T-helper 9 cell (primary cell): Measurements from ENCODE around the gene WIPF1.

Experiments used
- DNase-seq: peaks from one replicate; pipeline ENCODE4 v3.0.0-alpha.2; 2020

Gene WIPF1

DNA sequence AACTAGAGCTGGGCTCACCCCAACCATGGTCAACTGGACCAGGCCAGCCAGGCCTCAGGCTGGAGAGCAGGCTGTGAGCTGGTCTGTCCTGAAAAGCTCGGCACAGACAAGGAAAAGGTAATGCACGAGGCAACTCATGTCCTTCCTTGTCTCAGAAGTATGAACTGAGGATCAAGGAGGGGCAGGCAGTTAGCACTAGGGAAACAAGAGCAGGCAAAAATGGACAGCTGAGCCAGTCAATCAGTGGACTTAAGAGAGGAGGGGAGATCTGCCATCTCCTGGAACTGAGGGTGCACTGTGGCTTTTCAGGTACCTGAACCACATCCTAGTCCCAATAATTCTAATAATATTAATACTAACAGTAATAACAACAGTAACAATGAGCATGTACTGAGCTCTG lies 20.6 kb upstream of the WIPF1 start:
- DNase-seq = no peak

DNA sequence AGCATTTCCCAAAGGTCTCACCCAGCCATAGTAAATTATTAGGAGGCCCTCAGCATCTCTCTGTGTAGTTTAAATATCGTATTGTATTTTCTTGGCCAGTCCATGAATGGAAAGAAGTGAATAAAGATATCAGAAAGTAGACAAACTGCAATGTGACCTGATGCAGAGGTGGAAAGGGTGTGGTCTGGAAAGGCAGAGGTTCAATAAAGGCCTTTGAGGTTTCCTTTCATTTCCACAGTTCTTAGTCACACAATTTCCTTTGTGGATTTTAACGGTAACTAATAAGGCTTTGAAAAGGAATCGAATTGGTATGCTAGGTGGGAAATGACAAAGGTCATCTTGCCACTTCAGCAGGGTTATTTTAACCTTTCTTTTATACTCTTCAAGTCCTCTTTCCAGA lies 20.1 kb upstream of the WIPF1 start:
- no peak for DNase-seq

DNA sequence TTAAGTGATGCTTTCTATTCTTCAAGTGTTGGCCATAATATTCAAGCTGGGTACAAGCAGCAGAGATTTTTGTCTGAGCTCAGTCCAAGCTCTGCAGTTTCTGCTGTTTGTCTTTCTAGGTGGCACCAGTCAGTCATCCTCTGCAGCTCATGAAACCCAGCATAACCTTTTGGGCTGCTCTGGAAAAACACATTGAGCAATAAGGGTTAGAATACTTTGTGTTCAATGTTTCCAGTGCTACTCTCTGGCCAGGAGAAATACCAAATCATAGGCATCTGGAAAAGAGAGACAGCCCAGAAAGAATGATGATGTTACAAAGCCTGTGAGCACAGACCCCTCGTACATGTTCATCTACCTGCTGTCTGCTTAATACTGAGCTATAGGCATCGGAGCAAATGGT lies 19.5 kb upstream of the WIPF1 start:
- no peak for DNase-seq

DNA sequence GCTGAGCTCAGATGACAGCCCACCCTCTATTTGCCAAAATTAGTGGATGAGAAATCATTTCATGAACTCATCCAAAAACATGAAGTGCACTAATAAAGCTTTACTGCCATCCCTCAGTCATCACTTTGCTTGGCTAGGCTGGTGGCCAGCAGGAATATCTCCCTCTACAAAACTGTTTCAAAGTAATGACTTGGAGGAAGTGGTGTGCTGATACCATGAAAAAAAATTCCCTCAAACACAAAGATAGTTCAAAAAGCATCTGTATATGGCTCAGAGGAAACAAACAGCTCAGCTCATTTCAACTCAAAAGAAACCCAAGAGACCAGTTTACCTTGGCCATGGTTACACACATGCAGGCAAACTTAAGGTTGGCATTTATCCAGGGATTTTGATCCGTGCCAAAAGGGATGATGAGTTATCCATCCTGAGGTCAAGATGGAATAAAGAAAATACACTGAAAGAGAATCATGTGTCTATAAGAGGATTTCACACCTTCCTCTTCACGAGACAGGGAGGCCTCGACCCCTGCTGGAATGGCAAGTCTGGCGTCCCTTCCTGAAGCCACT lies 18.4 kb upstream of the WIPF1 start:
- DNase-seq = no peak

DNA sequence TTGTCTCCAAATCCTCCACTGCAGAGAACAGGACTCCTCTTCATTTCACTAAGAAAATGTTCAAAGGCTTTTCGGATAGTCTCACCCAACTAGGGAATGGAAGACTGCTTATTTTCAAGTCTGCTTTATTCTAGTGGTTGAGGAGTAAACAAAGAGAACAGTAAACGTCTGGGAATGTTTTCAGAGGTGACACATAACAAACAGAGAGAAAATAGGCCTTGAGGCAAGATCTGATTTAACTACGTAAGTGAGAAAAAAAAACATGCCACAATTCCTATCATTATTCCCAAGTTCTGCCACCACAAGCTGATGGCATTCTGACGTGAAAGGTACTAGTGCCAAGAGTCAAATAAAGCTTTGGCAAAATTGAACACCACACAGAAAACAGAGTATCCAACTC lies 16.7 kb upstream of the WIPF1 start:
- DNase-seq = no peak

DNA sequence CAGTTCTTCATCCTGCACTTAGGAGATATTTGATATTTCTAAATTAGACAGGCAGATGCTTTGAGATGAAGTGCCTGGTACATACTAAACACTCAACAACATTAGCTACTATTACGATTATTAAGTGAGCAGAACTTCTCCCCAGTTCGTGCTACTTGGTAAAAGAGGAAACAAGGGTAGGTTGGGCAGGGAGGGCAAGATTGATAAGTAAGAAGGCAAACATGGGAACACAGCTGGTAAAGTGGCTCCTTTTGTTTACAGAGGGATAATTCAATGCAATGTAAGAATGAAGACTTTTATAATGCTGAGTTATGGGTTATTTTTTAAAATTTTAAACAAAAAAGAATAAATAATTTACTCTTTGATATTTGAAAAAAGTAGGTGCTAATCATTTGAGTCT lies 15.9 kb upstream of the WIPF1 start:
- no peak for DNase-seq

DNA sequence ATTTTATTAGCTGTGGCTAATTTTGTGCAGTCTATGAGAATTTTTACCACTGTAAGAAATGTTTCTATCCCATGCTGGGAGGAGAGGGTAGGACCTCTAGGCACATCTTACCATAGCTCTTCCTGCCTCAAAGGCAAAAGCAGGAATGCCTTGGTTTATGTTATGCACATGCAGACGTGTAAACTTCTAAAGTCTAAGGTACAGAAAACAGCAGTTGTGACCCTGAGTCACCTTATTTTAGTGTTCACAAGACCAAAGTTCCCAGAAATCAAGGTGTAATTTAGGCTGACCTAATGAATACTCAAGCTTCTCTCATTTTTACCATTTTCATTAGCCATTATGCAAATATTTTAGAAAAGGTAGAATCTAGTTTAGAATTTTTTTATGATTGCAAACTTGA lies 15.4 kb upstream of the WIPF1 start:
- no peak for DNase-seq

DNA sequence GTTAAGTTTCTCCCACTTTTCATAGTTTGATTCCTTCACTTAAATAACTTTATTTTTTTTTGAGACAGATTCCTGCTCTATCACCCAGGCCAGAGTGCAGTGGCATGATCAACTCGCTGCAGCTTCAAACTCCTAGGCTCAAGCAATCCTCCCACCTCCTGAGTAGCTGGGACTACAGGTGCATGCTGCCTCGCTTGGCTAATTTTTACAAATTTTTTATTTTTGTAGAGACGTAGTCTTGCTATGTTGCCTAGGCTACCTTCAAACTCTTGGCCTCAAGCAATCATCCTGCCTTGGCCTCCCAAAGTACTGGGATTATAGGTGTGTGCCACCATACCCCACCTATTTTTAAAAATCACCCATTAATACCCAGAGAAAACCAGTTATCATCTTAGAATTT lies 14.2 kb upstream of the WIPF1 start:
- no peak for DNase-seq

DNA sequence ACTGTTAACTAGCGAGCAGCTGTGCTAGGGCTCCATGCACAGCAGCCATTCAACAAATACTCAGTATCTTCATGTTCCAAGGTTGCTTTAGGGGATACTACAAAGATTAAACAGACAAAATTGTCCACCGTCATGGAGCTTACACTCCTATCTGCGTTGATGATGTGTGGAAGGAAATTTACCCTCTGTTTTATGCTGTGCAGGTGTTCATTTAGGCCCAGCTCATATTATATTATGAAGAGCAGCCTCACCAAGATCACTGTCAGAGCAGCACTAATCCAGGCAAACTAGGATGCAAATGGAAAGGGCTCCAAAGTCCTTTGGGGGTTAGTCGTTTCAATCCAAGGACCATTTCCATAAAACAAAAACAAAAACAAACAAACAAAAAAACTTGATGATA lies 13.4 kb upstream of the WIPF1 start:
- no peak for DNase-seq

DNA sequence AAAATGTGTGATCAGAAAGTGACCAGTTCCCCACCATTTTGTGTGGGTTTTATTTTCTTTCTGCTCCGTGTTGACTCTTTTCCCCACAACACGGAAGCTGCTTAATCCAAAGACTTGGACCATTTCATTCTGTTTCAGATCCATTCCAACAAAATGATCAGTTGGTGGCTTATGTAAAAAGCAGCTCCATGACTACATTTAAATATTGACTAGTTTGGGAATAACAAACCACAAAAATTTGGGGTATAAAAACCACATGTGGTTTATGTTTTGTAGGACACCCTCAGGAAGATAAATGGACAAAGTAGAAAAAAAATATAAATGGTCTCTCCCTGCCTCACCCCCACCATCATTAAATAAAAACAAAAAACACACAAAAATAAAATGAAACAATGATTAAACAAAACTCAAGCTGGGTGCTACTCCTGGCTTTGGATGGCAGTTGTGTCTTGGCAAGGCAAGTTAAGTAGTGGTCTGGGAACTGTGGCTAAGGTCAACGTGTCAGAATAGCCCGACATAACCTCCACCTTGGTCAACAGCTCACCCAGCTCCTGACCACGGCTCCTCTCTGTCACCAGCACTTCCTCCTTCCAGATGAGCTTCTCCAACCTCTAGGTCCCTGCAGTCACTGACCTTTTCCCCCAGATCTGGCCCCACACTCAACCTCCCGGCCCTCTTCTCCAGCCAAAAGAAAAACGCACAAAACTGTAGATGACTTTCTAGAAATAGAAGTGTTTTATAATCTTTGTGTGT lies 12.8 kb upstream of the WIPF1 start:
- no peak for DNase-seq

DNA sequence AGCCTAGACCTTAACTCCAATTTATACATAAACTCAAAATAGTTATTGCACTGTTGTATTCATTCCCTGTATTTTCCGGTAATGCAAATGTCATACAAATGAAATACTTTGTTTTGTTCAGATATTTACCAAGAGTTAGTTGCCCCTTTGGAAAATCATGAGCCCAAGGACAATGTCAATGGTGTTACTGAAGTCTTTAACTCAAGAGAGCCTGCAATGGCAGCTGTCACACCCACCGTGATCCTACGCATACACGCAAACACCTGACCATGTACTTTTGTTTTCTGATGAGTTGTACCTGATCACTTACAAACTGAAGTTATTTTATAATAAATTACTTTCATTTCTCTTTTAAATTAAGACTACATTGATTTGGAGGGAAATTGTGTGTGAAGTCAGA lies 11.7 kb upstream of the WIPF1 start:
- no peak for DNase-seq

DNA sequence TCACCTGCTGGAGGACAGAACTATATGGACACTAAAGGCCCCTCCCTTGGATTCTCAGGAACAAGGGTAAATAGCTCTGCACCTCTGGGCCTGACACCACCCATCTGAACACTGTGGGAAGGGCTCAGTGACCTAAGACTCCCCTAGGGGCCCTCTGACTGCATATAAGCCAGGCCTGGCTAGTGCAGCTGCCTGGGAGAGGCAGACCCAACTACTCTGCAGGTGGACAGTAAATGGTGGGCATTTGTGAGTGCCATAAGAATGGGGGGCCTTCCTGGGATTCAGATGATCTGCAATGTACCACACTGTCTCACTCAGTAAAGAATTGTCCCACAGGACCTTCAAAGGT lies 11.2 kb upstream of the WIPF1 start:
- DNase-seq = no peak

DNA sequence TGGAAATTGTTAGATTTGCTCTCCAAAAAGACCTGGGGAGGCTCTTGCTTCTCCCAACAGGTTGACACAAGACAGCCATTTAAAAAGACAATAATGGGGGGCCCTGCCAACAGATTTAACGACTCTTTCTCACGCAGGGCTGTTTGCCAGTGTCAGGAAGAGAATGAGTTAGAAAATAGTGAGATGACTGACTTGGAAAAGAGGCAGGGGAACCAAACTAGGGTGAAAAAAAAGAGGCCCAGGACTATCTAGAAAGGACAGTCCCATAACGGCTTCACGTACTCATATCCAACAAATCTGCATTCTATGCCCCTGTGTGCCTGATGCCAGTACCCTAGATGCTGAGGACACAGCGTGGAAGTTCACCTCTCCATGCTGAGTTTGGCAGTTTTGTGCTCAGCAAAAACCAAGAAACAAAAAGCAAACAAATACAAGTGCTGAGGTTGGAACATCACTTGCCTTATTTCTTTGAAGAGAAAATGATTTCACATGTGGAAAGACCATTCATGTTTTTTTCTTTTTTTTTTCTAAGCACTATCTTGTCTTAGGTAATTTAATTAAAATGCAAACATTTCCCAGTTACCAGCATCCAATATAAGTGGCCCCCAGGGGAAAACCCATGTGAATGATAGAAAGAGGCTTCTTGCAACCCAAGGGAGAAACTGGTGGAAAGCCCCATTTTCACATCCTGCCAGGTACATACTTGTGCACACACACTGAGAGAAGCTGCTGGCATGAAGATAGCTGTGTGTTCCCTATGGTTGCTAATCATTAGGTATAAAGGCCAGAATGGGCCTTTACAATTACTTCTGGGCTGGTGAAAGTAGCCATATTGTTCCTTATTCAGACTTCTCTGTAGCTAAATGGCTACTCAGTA lies 10.6 kb upstream of the WIPF1 start:
- peak; percentile 31 for DNase-seq

DNA sequence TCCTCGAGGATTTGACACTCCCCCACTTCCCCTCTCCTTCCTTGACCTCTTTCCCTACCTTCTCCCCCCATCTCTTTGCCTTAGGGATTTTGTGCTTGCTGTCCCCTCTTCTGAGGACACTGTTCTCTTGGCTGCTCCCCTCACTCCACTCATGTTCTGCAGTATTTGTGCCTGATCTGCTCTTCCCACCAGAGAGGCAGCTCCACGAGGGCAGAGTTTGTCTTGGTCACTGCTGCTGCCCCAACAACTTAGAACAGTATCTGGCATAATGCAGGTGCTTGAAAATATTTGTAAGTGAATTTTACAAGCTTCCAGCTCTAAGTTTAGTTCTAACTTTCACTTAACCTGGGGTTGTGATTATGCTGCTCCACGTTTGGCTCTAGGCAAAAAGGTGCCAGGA lies 10.0 kb upstream of the WIPF1 start:
- no peak for DNase-seq

DNA sequence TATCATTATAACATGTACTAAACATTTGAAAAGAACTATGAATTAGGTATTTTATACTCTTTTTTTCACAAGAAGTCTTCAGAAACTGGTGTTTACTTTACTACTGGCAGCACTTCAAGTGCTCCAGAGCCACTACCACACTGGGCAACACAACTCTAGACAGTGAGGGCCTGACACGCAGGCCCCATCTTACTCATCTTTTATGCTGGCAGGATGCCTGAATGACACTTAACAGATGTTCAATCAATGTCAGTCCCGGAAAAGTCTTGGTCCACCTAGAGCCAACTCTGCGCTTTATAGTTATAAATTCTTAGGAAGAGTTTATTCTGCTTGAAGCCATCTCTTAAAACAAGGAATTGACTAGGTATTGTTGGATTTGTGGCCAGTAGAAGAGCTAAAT lies 8.7 kb upstream of the WIPF1 start:
- no peak for DNase-seq

DNA sequence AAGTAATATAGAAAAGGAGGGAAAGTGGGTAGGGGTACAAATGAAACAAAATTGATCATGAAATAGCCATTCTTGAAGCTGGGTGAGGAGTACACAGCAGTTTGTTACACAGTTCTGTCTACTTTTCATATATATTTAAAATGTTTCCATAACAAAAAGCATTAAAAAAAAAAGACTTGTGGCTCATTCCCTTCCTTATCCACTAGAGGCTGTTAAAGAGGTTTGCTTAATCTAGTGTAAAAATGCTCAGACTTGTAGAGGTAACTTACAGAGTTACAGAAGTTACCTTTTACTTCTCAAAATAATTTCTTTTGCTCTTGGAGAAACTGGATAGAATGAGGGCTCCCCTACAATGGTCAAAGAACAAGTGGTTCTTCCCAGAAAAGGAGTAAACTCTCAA lies 8.1 kb upstream of the WIPF1 start:
- no peak for DNase-seq

DNA sequence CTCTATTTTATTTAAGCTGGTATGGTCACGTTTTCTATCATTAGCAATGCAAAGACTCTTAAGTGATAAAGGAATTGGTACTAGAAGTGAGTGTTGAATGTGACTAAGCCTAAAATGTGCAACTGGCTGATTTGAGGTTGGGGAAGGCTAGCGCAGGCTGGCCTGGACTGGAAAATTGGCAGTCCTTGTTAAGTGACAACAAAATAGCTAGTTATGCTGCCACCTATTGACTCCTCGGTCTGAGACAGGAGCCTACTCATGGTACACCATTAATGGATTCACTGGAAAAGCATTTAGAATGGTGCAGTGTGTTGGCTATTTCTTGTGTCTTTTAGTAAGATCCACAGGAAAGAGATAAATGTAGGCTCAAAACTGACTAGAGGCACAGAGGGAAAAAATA lies 5.7 kb upstream of the WIPF1 start:
- DNase-seq = peak; percentile 32

DNA sequence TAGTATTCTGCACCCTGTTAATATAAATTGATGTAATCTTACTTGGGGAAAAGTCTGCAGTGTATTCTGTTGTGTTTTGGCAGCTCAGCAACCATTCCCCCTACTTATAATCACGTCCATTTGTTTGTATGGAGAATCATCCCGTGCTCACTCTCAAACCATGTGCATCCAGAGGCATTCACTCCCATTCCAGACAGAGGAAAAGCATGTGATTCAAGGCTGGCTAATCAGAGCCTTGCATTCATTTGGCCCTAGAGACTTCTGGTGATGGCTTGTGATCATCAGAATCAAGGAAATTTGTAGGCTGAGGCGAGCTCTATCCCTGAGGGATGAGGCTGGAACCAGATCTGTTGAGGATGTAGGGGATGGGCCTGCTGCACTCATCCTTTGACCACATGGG lies 5.1 kb upstream of the WIPF1 start:
- DNase-seq = no peak

DNA sequence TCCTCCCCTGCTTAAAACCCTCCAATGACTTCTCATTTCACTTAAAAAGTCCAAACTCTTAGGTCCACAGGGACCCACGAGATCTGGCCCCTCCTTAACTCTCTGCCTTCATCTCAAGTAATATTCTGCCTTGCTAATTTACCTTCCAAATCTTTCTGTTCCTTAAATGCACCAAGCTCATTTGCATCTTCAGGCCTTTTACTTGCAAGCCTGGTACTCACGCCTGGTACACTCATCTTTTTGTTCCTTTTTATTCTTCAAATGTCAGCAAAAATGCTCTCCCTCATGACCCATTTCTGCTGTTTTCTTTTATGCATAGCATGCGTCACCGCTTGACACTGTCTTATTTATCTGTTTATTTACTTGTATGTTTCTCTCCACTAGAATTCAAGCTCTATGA lies 2.7 kb upstream of the WIPF1 start:
- no peak for DNase-seq

DNA sequence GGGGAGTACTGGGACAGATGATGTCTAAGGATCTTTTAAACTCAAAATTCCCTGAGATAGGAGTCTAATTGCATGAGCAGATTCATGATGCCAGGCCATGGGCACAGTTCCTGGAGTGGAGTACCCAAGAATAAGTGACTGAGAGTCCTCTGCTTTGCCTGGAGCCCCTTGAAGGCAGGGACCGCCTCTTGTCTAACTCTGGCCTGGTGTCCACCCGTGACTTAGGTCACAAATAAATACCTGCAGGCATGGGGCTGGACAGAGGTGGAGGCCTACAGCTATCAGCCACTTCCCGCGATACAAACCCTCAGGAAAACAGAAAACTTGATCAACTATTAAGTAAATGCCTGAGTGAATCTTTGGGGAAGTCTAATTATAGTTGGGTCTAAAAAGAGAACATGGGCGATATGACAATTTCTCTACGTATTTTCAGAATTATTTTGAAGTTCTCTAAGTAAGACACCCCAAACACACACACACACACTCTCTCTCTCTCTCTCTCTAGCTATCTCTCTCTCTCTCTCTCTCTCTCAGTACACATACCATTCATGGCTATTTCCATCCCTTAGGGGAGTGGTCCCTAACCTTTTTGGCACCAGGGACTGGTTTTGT lies 1.8 kb upstream of the WIPF1 start:
- no peak for DNase-seq

DNA sequence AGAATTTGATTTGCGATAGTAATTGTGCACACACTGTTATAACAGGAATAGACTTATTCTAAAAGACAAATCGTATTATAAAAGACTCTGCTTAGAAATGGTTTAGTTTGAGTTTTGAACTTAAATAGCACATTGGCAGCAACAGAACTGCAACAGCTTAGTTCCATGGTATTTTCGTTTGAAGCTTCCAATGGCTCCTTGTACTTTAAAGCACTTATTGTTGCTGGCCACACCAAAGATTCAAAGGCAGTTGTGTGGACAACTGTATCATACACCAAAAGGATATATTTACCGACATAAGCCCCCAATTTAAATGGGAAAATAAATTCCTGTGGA lies 627 bp downstream of the WIPF1 start:
- DNase-seq = no peak

DNA sequence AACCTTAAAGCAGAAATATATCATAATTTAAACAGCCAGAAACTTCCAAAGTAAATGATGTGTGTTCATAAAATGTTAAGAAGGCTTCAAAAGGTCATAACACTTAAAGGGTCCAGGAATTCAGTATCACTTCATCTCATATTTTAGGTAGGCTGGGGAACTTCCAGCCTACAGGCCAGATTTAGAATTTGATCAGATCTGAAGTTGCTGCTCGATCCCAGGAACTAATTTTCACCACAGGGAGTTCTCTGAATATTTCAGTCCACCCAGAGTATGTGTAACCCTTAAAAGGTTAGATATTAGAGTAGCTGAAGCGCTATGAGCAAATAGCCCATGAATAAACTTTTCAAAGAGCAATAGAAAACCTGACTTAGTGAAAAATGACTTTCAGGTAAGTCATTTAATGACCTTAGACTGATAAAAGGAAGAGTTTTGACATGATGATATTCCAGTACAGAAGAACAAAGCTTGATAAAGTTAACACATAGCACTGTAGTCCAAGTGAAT lies 1.7 kb downstream of the WIPF1 start:
- DNase-seq = no peak

DNA sequence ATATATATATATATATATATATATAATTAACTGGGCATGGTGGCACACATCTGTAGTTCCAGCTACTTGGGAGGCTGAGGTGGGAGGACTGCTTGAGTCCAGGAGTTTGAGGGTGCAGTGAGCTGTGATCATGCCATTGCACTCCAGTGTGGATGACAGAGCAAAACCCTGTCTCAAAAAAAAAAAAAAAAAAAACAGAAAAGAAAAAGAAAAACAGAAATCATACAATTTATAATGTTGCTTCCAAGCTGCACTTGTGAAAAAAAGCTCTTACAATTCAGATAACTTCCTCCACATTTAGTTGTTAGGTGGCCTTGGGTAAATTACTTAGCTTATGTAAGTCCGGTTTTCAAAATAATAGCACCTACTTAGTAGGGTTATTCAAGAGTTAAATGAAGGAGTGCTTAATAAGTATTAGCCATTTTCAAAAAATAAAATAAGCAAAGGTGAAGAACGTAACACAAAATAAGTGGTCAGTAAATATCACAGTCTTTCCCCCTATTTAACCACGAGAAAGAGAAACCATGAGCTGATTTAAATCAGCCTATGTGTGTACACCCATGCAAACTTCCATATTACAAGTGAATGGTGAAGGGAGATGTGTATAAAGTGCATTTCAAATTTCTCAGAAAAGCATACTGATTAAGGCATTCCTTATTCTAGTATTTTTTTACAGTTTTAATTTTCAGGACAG lies 2.3 kb downstream of the WIPF1 start:
- DNase-seq = no peak
